B cell (primary cell): ENCODE data around the gene IFI16. TPM values are rescaled to one million over a fixed set of nuclear protein-coding genes. Genes with fewer than 3 reads are reported as not detected.

Source experiments
- ATAC-seq: fragments of 200-7000 bp; cut with Tn5 transposase; one replicate; pipeline ENCODE4 v1.10.0; 2021; ENCODE audit warnings: low read depth, mild to moderate bottlenecking, moderate number of reproducible peaks, moderate library complexity
- CTCF ChIA-PET: fragments of 350-600 bp; sonication (Branson Sonifier 250); formaldehyde crosslinking; loops from one replicate; lab custom pipeline; 2021; ENCODE audit warnings: antibody characterized with exemption, inconsistent platforms; lab: Charles Lee
- POLR2A ChIA-PET: fragments of 350-600 bp; sonication (Branson Sonifier 250); formaldehyde crosslinking; loops from one replicate; lab custom pipeline; 2021; ENCODE audit warnings: antibody characterized with exemption; lab: Charles Lee
- DNase-seq: peaks from one replicate; pipeline ENCODE4 v3.0.0; 2013
- H2AFZ ChIP-seq: 2 replicates; pipeline ENCODE4 v1.6.1; 2012; ENCODE audit warnings: mild to moderate bottlenecking, low read depth, low read length; ENCODE audit not compliant: insufficient read depth, poor library complexity, severe bottlenecking
- H3K27ac ChIP-seq, 2 donors: 1 replicate in 1 of 2; 2 replicates in 1 of 2; pipeline ENCODE4 v1.5.1; 2012 to 2013; ENCODE audit warnings: low read length in 2 of 2, mild to moderate bottlenecking in 2 of 2, moderate library complexity in 1 of 2
- H3K27me3 ChIP-seq, 4 experiments: fragments of 200-600 bp in 1 of 4; sonication (generic) in 1 of 4; replicated peaks in 1 of 4; 1 replicate in 2 of 4; 2 replicates in 2 of 4; pipeline versions ENCODE4 v1.6.1 to v1.7.0; 2013 to 2016; ENCODE audit warnings: low read length in 3 of 4, mild to moderate bottlenecking in 2 of 4, mixed read lengths in 1 of 4, moderate library complexity in 1 of 4; ENCODE audit not compliant: insufficient read depth in 4 of 4, control insufficient read depth in 3 of 4; ENCODE audit errors: control extremely low read depth in 1 of 4
- H3K36me3 ChIP-seq, 2 experiments: replicated peaks in 1 of 2; 1 replicate in 1 of 2; 2 replicates in 1 of 2; pipeline versions ENCODE4 v1.6.1 to v1.7.1; 2013; ENCODE audit warnings: low read length in 1 of 2; ENCODE audit not compliant: insufficient read depth in 2 of 2, control insufficient read depth in 1 of 2; ENCODE audit errors: control extremely low read depth in 1 of 2, extremely low read depth in 1 of 2
- H3K4me1 ChIP-seq, 2 donors: fragments of 200-600 bp in 1 of 2; sonication (generic) in 1 of 2; 1 replicate in 1 of 2; 2 replicates in 1 of 2; pipeline versions ENCODE4 v1.5.1 to v1.6.1; 2013 to 2017; ENCODE audit warnings: low read length in 2 of 2; ENCODE audit not compliant: control insufficient read depth in 2 of 2, insufficient read depth in 2 of 2
- H3K4me2 ChIP-seq: replicated peaks from 2 replicates; pipeline ENCODE3; 2012; ENCODE audit warnings: mild to moderate bottlenecking, low read depth, low read length; ENCODE audit not compliant: poor library complexity, severe bottlenecking
- H3K4me3 ChIP-seq, 5 experiments: fragments of 200-600 bp in 1 of 5; sonication (generic) in 1 of 5; 1 replicate in 3 of 5; 2 replicates in 2 of 5; pipeline versions ENCODE4 v1.5.1 to v1.7.0; 2011 to 2016; ENCODE audit warnings: low read length in 4 of 5, mild to moderate bottlenecking in 4 of 5, low read depth in 2 of 5, control low read depth in 1 of 5, moderate library complexity in 1 of 5; ENCODE audit not compliant: insufficient read depth in 1 of 5; ENCODE audit errors: control extremely low read depth in 1 of 5, extremely low read depth in 1 of 5
- H3K79me2 ChIP-seq: fragments of 200-600 bp; sonication (generic); one replicate; pipeline ENCODE4 v1.6.0; 2016; ENCODE audit warnings: low read length; ENCODE audit not compliant: control insufficient read depth, insufficient read depth
- H3K9ac ChIP-seq: fragments of 200-600 bp; sonication (generic); 2 replicates; pipeline ENCODE4 v1.6.1; 2017; ENCODE audit warnings: mild to moderate bottlenecking, low read length, moderate library complexity
- H3K9me3 ChIP-seq, 3 donors: one replicate each; pipeline versions ENCODE4 v1.6.1 to v1.7.1; 2013; ENCODE audit warnings: low read length in 2 of 3; ENCODE audit not compliant: control insufficient read depth in 2 of 3, insufficient read depth in 1 of 3; ENCODE audit errors: control extremely low read depth in 1 of 3
- H4K20me1 ChIP-seq: 2 replicates; pipeline ENCODE4 v1.6.0; 2012; ENCODE audit warnings: mild to moderate bottlenecking, low read length; ENCODE audit not compliant: insufficient read depth, control insufficient read depth, poor library complexity, severe bottlenecking
- H3K27ac Mint-ChIP-seq: one replicate; pipeline ENCODE4 v1.8.0; 2021; ENCODE audit warnings: mixed read lengths
- H3K27me3 Mint-ChIP-seq: one replicate; pipeline ENCODE4 v1.8.0; 2021; ENCODE audit warnings: mixed read lengths
- H3K4me1 Mint-ChIP-seq: one replicate; pipeline ENCODE4 v1.8.0; 2021; ENCODE audit warnings: mixed read lengths
- H3K4me3 Mint-ChIP-seq: one replicate; pipeline ENCODE4 v1.8.0; 2021; ENCODE audit warnings: mixed read lengths
- H3K9me3 Mint-ChIP-seq: one replicate; pipeline ENCODE4 v1.8.0; 2022; ENCODE audit warnings: mixed read lengths; ENCODE audit not compliant: insufficient read depth
- EZH2 ChIP-seq: IDR thresholded peaks from 2 replicates; pipeline ENCODE4 v1.6.1; 2012; ENCODE audit warnings: borderline replicate concordance, low read depth, mild to moderate bottlenecking, moderate library complexity, low read length; ENCODE audit not compliant: insufficient read depth, poor library complexity, severe bottlenecking
- WGBS: methylation state at CpG from one replicate; pipeline ENCODE4 v1.1.5; 2013; ENCODE audit warnings: missing lambda C conversion rate; ENCODE audit not compliant: insufficient coverage; 5-methylcytosine and 5-hydroxymethylcytosine counted together
- intact Hi-C: fragments of 100-400 bp; cut with micrococcal nuclease; formaldehyde crosslinking; loops from one replicate; pipeline ENCODE4 v1.10.0; 2022
- polyA plus RNA-seq: library from polyadenylated mRNA; depleted of rRNA; stranded (reverse); fragments of >200 nt; gene quantifications from 2 replicates; pipeline ENCODE4 v1.2.3, GENCODE V29; 2012
- total RNA-seq, 2 donors: library from RNA; stranded (reverse); fragments of 120-200 nt in 1 of 2; gene quantifications; 1 replicate in 1 of 2; 2 replicates in 1 of 2; pipeline versions ENCODE4 v1.2.3 to v1.2.4, GENCODE V29; 2013 to 2022
- TF ChIP-seq, protein P1 (sequence below): fragments of 200-600 bp; IDR thresholded peaks from one replicate; pipeline ENCODE4 v1.8.0; 2022; ENCODE audit warnings: antibody characterized with exemption, mild to moderate bottlenecking

The IFI16 gene
- total and polyA plus RNA-seq, 2 donors (not counting 1 experiment from before 2014, with no cell fraction given), result 89.0 to 176 TPM

DNA sequence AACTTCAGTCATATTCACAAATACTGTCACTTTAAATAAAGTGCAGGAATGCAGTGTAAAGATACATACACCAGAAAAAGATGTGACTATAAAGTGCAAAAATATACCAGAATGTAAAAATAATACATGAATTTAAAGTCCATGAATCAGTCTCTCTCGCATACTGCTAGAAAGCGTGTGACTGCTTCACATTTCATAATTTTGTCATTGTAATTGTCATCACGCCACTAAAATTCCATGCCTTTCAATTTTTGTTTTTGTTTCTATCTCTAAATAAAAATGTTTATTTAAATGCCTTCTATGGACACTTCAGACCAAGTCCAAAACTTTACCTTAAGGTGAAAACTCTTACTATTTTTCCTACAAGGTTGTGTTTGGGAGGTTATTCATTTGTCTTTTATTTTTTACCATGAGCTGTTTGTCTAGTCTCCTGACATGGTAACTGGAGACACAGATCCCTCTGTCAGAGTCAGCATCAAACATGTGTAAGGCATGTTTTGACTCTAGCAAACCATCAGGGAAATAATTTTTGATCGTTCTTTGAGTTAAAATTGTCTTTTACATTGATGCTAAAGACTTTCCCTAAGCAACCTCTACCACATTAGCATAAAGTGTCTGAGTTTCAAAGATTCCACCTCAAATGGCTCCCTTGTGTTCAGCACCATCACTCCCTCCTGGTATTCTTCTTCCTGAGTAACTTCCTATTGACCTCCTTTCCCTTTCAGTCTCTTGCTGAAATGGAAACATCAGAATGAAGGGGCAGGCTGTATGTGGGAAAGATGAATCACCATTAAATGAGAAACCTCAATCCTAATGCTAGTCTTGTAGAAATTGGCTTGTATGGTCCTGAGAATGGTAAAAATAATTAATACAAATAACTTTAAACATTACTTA lies 80.8 kb downstream of the IFI16 start:
- Histone ChIP-seq H3K27me3 (no peaks in the 10 kb centered on the region), H3K79me2 (no peaks in the 10 kb centered on the region), H4K20me1 (no peaks in the 10 kb centered on the region), H3K4me3 (no peak overlapping the region), H3K27ac (no peak overlapping the region), H3K9ac (no peak overlapping the region), H3K36me3 (no peaks in the 10 kb centered on the region), H3K9me3 (no peaks in the 10 kb centered on the region), H3K4me2 (no peak overlapping the region), H2AFZ (no peak overlapping the region), H3K4me1 (peaks cover 16% of the 10 kb centered on the region in 2 donors)
- Mint-ChIP-seq H3K27ac (no peak overlapping the region), H3K9me3 (no peaks in the 10 kb centered on the region), H3K4me3 (no peak overlapping the region), H3K27me3 (no peaks in the 10 kb centered on the region), H3K4me1 (peaks cover 23% of the 10 kb centered on the region)
- ATAC-seq (no peak), DNase-seq (no peak)
- ChIA-PET CTCF (interaction anchor here (1.1 to 5.3 kb wide), 10 partner anchors 12 to 1098 kb away, joined by 3 to 64 read pairs (median 8); partner anchors contain the start of genes AIM2 and IFI16), POLR2A (no interaction called here)
- intact Hi-C loops, result no loop called here
- TF ChIP-seq, protein P1, sequence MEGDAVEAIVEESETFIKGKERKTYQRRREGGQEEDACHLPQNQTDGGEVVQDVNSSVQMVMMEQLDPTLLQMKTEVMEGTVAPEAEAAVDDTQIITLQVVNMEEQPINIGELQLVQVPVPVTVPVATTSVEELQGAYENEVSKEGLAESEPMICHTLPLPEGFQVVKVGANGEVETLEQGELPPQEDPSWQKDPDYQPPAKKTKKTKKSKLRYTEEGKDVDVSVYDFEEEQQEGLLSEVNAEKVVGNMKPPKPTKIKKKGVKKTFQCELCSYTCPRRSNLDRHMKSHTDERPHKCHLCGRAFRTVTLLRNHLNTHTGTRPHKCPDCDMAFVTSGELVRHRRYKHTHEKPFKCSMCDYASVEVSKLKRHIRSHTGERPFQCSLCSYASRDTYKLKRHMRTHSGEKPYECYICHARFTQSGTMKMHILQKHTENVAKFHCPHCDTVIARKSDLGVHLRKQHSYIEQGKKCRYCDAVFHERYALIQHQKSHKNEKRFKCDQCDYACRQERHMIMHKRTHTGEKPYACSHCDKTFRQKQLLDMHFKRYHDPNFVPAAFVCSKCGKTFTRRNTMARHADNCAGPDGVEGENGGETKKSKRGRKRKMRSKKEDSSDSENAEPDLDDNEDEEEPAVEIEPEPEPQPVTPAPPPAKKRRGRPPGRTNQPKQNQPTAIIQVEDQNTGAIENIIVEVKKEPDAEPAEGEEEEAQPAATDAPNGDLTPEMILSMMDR, result no peak
- TF ChIP-seq EZH2, result no peak
- no CpG with 5 or more reads among the region's 4 CpGs for WGBS

DNA sequence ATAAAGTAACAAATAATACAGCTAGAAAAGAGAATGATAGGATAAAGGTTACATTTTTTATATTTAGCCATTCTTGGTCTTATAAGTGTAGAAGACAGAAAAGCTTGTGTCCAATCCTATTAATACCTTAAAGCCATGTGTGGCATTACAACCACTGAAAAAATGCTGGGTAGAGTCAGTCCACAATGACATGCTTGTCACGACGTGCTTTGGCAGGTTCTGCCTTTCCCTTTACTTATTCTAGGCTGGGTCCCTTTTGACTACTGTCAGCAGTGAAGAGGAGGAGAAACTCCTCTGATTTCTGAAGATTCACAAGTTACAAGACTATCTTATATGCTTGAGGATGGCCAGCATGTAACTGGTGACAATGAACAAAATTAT lies 81.5 kb downstream of the IFI16 start:
- no peak overlapping the region for H2AFZ ChIP-seq
- H3K27me3 ChIP-seq, result no peaks in the 10 kb centered on the region
- H4K20me1 ChIP-seq, result no peaks in the 10 kb centered on the region
- POLR2A ChIA-PET, result no interaction called here
- no peak overlapping the region for H3K9ac ChIP-seq
- CTCF ChIA-PET, result interaction anchor here (1.8 to 5.3 kb wide), 3 partner anchors 11 to 21 kb away, joined by 8 to 64 read pairs (median 47); partner anchors contain the start of gene AIM2
- intact Hi-C loops, result no loop called here
- no peak overlapping the region for H3K4me2 ChIP-seq
- ATAC-seq, result no peak
- H3K9me3 ChIP-seq, result no peaks in the 10 kb centered on the region
- no peak for DNase-seq
- Mint-ChIP-seq H3K9me3 (no peaks in the 10 kb centered on the region), H3K4me1 (peaks cover 23% of the 10 kb centered on the region), H3K4me3 (no peak overlapping the region), H3K27ac (no peak overlapping the region), H3K27me3 (no peaks in the 10 kb centered on the region)
- H3K27ac ChIP-seq, result no peak overlapping the region
- peaks cover 16% of the 10 kb centered on the region in 2 donors for H3K4me1 ChIP-seq
- no CpG with 5 or more reads among the region's 2 CpGs for WGBS
- no peak overlapping the region for H3K4me3 ChIP-seq
- no peaks in the 10 kb centered on the region for H3K79me2 ChIP-seq
- no peaks in the 10 kb centered on the region for H3K36me3 ChIP-seq
- TF ChIP-seq, protein P1, result no peak
- no peak for TF ChIP-seq EZH2
